Breast epithelium (tissue), 3 donors: ENCODE data around the gene PHACTR1.

Experiments
- POLR2A ChIP-seq: fragments of 450-650 bp; IDR thresholded peaks from one replicate; pipeline ENCODE4 v1.6.1; 2016; ENCODE audit warnings: antibody characterized with exemption, mild to moderate bottlenecking, moderate library complexity
- TF ChIP-seq, protein P1 (sequence below), 3 donors: fragments of 450-650 bp; IDR thresholded peaks; one replicate each; pipeline ENCODE4 v1.5.1; 2016 to 2017; ENCODE audit warnings: antibody characterized with exemption in 3 of 3, mild to moderate bottlenecking in 3 of 3, moderate library complexity in 3 of 3

DNA sequence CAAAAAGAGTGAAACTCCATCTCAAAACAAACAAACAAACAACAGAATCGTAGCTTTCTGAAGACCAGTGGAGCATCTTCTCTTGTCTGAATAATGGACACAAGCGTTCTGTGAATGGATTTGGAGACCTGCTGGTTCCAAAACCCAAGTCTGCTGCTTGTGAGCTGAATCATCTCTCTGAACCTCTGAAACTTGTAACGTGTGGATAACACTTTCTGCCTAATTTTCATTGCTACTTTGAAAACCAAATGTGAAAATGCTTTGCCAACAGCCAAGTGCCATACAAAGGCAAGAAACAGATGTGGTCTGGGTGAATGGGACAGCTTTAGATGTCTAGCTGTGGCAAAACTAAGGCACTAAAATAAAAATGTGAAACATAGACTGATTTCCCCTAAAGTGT is 44.3 kb downstream of the PHACTR1 start:
- TF ChIP-seq, protein P1, sequence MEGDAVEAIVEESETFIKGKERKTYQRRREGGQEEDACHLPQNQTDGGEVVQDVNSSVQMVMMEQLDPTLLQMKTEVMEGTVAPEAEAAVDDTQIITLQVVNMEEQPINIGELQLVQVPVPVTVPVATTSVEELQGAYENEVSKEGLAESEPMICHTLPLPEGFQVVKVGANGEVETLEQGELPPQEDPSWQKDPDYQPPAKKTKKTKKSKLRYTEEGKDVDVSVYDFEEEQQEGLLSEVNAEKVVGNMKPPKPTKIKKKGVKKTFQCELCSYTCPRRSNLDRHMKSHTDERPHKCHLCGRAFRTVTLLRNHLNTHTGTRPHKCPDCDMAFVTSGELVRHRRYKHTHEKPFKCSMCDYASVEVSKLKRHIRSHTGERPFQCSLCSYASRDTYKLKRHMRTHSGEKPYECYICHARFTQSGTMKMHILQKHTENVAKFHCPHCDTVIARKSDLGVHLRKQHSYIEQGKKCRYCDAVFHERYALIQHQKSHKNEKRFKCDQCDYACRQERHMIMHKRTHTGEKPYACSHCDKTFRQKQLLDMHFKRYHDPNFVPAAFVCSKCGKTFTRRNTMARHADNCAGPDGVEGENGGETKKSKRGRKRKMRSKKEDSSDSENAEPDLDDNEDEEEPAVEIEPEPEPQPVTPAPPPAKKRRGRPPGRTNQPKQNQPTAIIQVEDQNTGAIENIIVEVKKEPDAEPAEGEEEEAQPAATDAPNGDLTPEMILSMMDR (IDR thresholded peaks at IDR 0.05) = no peak
- TF ChIP-seq POLR2A = no peak
